MM.1S (cell line): Measurements from ENCODE around the gene ZNF609.

Experiments
- DNase-seq: peaks from one replicate; pipeline ENCODE4 v3.0.0-alpha.2; 2015
- H2AFZ ChIP-seq: fragments of 300-600 bp; sonication (generic); 2 replicates; pipeline ENCODE4 v1.6.0; 2016; ENCODE audit warnings: antibody characterized with exemption, low read length
- H3F3A ChIP-seq: fragments of 300-600 bp; sonication (generic); 2 replicates; pipeline ENCODE4 v1.6.1; 2016; ENCODE audit warnings: mild to moderate bottlenecking, antibody characterized with exemption, low read length, moderate library complexity, mixed read lengths; ENCODE audit not compliant: insufficient read depth
- H3K27ac ChIP-seq: fragments of 300-600 bp; sonication (generic); 2 replicates; pipeline ENCODE4 v1.5.1; 2016; ENCODE audit warnings: mild to moderate bottlenecking, low read length
- H3K27me3 ChIP-seq: fragments of 300-600 bp; sonication (generic); replicated peaks from 2 replicates; pipeline ENCODE4 v1.6.0; 2016; ENCODE audit warnings: low read length; ENCODE audit not compliant: insufficient read depth
- H3K36me3 ChIP-seq: fragments of 300-600 bp; sonication (generic); replicated peaks from 2 replicates; pipeline ENCODE4 v1.6.1; 2016; ENCODE audit warnings: mild to moderate bottlenecking, low read length, mixed read lengths; ENCODE audit not compliant: insufficient read depth
- H3K4me1 ChIP-seq: fragments of 300-600 bp; sonication (generic); 2 replicates; pipeline ENCODE4 v1.6.1; 2016; ENCODE audit warnings: low read length, mixed read lengths
- H3K4me2 ChIP-seq: fragments of 300-600 bp; sonication (generic); 2 replicates; pipeline ENCODE4 v1.6.0; 2016; ENCODE audit warnings: low read depth, low read length
- H3K4me3 ChIP-seq: fragments of 300-600 bp; sonication (generic); 2 replicates; pipeline ENCODE4 v1.5.1; 2016; ENCODE audit warnings: low read length, mixed read lengths
- H3K79me2 ChIP-seq: fragments of 300-600 bp; sonication (generic); 2 replicates; pipeline ENCODE4 v1.6.1; 2016; ENCODE audit warnings: mixed run types, low read length, mixed read lengths
- H3K9ac ChIP-seq: fragments of 300-600 bp; sonication (generic); 2 replicates; pipeline ENCODE4 v1.6.1; 2016; ENCODE audit warnings: low read length, mixed read lengths
- H3K9me2 ChIP-seq: fragments of 300-600 bp; sonication (generic); replicated peaks from 2 replicates; pipeline ENCODE4 v1.6.1; 2016; ENCODE audit warnings: mild to moderate bottlenecking, low read length, mixed read lengths; ENCODE audit not compliant: insufficient read depth
- H3K9me3 ChIP-seq: fragments of 300-600 bp; sonication (generic); replicated peaks from 2 replicates; pipeline ENCODE4 v1.6.1; 2016; ENCODE audit warnings: mild to moderate bottlenecking, low read length, mixed read lengths; ENCODE audit not compliant: insufficient read depth
- H4K20me1 ChIP-seq: fragments of 300-600 bp; sonication (generic); 2 replicates; pipeline ENCODE4 v1.6.1; 2016; ENCODE audit warnings: mild to moderate bottlenecking, low read length, moderate library complexity, mixed read lengths; ENCODE audit not compliant: insufficient read depth
- EZH2 ChIP-seq: fragments of 300-600 bp; sonication (generic); optimal IDR thresholded peaks from 2 replicates; pipeline ENCODE3; 2017; ENCODE audit warnings: low read depth, mild to moderate bottlenecking, antibody characterized with exemption, low read length, mixed read lengths
- EZH2phosphoT487 ChIP-seq: fragments of 300-600 bp; sonication (generic); IDR thresholded peaks from 2 replicates; pipeline ENCODE4 v1.6.1; 2018; ENCODE audit warnings: antibody characterized with exemption, low read length
- TF ChIP-seq, protein P1 (sequence below): fragments of 300-600 bp; sonication (generic); IDR thresholded peaks from 2 replicates; pipeline ENCODE4 v1.5.1; 2016; ENCODE audit warnings: antibody characterized with exemption, low read length, mixed read lengths

ZNF609 gene

DNA sequence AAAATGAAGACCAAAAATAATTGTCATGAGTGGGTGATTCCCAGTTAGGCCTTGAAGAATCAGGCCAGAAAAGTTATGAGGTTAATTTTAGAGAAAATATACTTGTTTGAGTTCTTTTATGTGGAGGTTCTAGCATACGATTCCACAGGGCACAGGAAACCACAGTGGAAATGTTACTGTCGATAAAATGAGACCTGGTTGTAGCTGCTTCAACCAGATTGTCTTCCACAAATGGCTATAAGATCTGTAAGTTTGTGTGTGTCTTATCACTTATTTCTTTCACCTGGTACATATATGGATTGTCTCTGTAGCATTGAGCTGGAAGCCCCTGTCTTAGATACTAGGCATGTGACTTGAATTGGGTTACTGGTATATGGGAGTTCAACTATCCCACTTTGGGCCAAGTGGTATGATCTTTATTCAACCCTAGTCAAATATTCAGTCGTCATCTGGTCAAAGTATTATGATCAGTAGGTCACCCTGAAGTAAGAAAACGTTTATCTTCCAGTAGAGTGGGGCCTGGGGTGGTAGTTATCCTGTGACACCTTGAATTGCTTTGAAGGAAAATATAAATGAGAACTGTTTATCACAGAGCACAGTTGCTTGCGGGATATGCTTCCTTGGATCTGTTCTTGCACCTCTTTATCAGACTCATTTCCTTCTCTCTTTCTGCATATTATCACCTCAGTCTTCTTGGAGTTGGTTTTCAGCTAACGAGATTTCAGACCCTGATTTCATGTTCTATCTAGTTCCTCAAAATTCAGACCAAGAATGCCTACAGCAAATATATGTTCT, 21.5 kb upstream of the ZNF609 start:
- TF ChIP-seq, protein P1, sequence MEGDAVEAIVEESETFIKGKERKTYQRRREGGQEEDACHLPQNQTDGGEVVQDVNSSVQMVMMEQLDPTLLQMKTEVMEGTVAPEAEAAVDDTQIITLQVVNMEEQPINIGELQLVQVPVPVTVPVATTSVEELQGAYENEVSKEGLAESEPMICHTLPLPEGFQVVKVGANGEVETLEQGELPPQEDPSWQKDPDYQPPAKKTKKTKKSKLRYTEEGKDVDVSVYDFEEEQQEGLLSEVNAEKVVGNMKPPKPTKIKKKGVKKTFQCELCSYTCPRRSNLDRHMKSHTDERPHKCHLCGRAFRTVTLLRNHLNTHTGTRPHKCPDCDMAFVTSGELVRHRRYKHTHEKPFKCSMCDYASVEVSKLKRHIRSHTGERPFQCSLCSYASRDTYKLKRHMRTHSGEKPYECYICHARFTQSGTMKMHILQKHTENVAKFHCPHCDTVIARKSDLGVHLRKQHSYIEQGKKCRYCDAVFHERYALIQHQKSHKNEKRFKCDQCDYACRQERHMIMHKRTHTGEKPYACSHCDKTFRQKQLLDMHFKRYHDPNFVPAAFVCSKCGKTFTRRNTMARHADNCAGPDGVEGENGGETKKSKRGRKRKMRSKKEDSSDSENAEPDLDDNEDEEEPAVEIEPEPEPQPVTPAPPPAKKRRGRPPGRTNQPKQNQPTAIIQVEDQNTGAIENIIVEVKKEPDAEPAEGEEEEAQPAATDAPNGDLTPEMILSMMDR, result no peak
- TF ChIP-seq EZH2 (no peak), EZH2phosphoT487 (no peak)
- no peak overlapping the region for H3K4me2 ChIP-seq
- no peaks in the 10 kb centered on the region for H3K27me3 ChIP-seq
- H3K36me3 ChIP-seq, result no peaks in the 10 kb centered on the region
- H3K4me3 ChIP-seq, result no peak overlapping the region
- no peak for DNase-seq
- no peaks in the 10 kb centered on the region for H3K9me2 ChIP-seq
- H3K9ac ChIP-seq, result no peak overlapping the region
- no peak overlapping the region for H2AFZ ChIP-seq
- H3F3A ChIP-seq, result no peaks in the 10 kb centered on the region
- H4K20me1 ChIP-seq, result no peaks in the 10 kb centered on the region
- no peaks in the 10 kb centered on the region for H3K9me3 ChIP-seq
- no peak overlapping the region for H3K27ac ChIP-seq
- H3K79me2 ChIP-seq, result no peaks in the 10 kb centered on the region
- no peaks in the 10 kb centered on the region for H3K4me1 ChIP-seq

DNA sequence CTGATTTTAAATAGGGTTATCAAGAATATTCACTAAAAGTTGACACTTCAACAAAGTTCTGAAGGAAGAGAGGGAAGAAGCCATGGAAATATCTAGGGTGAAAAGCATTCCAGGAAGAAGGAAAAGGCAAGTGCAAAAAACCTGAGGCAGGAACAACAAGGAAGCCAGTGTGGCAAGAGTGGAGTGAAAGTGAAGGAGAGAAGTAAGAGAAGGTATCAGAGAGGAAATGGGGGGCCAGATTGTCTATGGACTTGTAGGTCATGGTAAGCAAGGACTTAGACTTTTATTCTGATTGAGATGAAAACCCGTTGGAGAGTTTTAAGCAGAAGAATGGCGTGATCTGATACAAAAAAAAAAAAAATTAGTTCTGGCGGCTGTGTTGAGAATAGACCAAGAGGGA, 18.5 kb upstream of the ZNF609 start:
- Histone ChIP-seq H3K9me2 (no peaks in the 10 kb centered on the region), H2AFZ (no peak overlapping the region), H4K20me1 (no peaks in the 10 kb centered on the region), H3K27ac (no peak overlapping the region), H3K4me1 (no peaks in the 10 kb centered on the region), H3K9me3 (no peaks in the 10 kb centered on the region), H3K27me3 (no peaks in the 10 kb centered on the region), H3K79me2 (no peaks in the 10 kb centered on the region), H3F3A (no peaks in the 10 kb centered on the region), H3K4me2 (no peak overlapping the region), H3K36me3 (no peaks in the 10 kb centered on the region), H3K4me3 (no peak overlapping the region), H3K9ac (no peak overlapping the region)
- DNase-seq, result no peak
- TF ChIP-seq EZH2phosphoT487 (no peak), EZH2 (no peak)
- TF ChIP-seq, protein P1, result no peak

DNA sequence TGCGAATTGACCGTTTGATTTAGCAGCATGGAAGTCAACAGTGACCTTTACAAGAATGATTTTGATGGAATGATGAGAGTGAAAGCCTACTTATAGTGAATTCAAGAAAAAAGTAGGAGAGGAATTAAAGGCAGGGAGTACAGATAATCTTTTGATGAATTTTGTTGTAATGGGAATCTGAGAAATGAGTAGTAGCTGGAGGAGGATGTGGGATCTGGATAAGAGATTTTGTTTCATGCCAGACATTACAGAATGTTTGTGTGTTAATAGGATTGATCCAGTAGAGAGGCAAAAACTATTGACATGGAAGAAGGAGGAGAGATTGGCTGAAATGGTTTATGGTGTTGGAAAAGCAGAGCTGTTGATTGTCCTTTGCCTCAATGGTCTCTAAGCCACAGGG, 17.4 kb upstream of the ZNF609 start:
- no peak overlapping the region for H3K4me2 ChIP-seq

More for the DNA sequence above, 17.4 kb upstream of the ZNF609 start:
- Histone ChIP-seq H4K20me1 (no peaks in the 10 kb centered on the region), H3K27me3 (no peaks in the 10 kb centered on the region), H3K36me3 (no peaks in the 10 kb centered on the region), H3K79me2 (no peaks in the 10 kb centered on the region), H3K9ac (no peak overlapping the region), H3K9me3 (no peaks in the 10 kb centered on the region), H3K4me1 (no peaks in the 10 kb centered on the region), H3K9me2 (no peaks in the 10 kb centered on the region), H2AFZ (no peak overlapping the region), H3K27ac (no peak overlapping the region), H3F3A (no peaks in the 10 kb centered on the region), H3K4me3 (no peak overlapping the region)
- DNase-seq, result no peak
- no peak for TF ChIP-seq EZH2phosphoT487
- TF ChIP-seq, protein P1, result no peak
- TF ChIP-seq EZH2, result no peak
